Heart right ventricle (tissue), 16 donors: Measurements from ENCODE around the gene SKAP1. TPM values are rescaled to one million over a fixed set of nuclear protein-coding genes. Genes with fewer than 3 reads are reported as not detected.

Experiments
- ATAC-seq, 8 donors: fragments of 200-7000 bp; cut with Tn5 transposase; one replicate each; pipeline ENCODE4 v1.9.1; 2020; ENCODE audit warnings: mild to moderate bottlenecking in 8 of 8, moderate library complexity in 8 of 8, moderate number of reproducible peaks in 1 of 8
- DNase-seq, 2 donors: peaks; one replicate each; pipeline ENCODE4 v3.0.0-alpha.2; 2020
- H3K27ac ChIP-seq, 10 donors: fragments of 200-600 bp; sonication (generic) in 2 of 10; one replicate each; pipeline versions ENCODE4 v1.5.0 to v1.8.0; 2020 to 2022; ENCODE audit warnings: mild to moderate bottlenecking in 3 of 10
- H3K27me3 ChIP-seq, 7 donors: fragments of 200-600 bp; one replicate each; pipeline ENCODE4 v1.8.0; 2021 to 2022; ENCODE audit warnings: mild to moderate bottlenecking in 2 of 7
- H3K36me3 ChIP-seq, 9 donors: fragments of 200-600 bp; sonication (generic) in 1 of 9; one replicate each; pipeline versions ENCODE4 v1.5.0 to v1.8.0; 2020 to 2022; ENCODE audit warnings: mild to moderate bottlenecking in 2 of 9
- H3K4me1 ChIP-seq, 9 donors: fragments of 200-600 bp; sonication (generic) in 1 of 9; one replicate each; pipeline versions ENCODE4 v1.5.0 to v1.8.0; 2020 to 2022; ENCODE audit warnings: mild to moderate bottlenecking in 4 of 9
- H3K4me3 ChIP-seq, 10 donors: fragments of 200-600 bp; sonication (generic) in 2 of 10; one replicate each; pipeline versions ENCODE4 v1.5.0 to v1.8.0; 2020 to 2022; ENCODE audit warnings: mild to moderate bottlenecking in 7 of 10, moderate library complexity in 2 of 10
- H3K9me3 ChIP-seq, 11 donors: fragments of 200-600 bp in 10 of 11; sonication (generic) in 2 of 11; one replicate each; pipeline versions ENCODE4 v1.5.0 to v1.8.0; 2013 to 2022; ENCODE audit warnings: mild to moderate bottlenecking in 2 of 11, control low read depth in 1 of 11, moderate library complexity in 1 of 11
- CTCF ChIP-seq, 9 donors: fragments of 200-600 bp; sonication (generic) in 2 of 9; IDR thresholded peaks; one replicate each; pipeline versions ENCODE4 v1.5.0 to v1.8.0; 2021 to 2022; ENCODE audit warnings: antibody characterized with exemption in 9 of 9, mild to moderate bottlenecking in 5 of 9, moderate library complexity in 1 of 9
- WGBS, 2 donors: extraction: QIAGEN DNeasy Blood & Tissue Kit; methylation state at CpG; one replicate each; pipeline ENCODE4 v1.1.7; 2013; ENCODE audit warnings: inconsistent platforms in 1 of 2; 5-methylcytosine and 5-hydroxymethylcytosine counted together
- intact Hi-C, 10 donors: fragments of 100-400 bp; cut with DNase I; formaldehyde crosslinking; loops; one replicate each; pipeline versions ENCODE4 v1.11.1 to v1.14.2; 2022
- polyA plus RNA-seq, 2 donors: library from polyadenylated mRNA; stranded (reverse); fragments of 200-250 nt; gene quantifications; one replicate each; pipeline ENCODE4 v1.2.3, GENCODE V29; 2013
- total RNA-seq, 10 donors: library from RNA; stranded (reverse); fragmentation: NEBNext Ultra II Directional in 3 of 10; extraction: Animal tissue kit (Norgen Biotek cat#: 25700) in 3 of 10; gene quantifications; one replicate each; pipeline versions ENCODE4 v1.2.1 to v1.2.4, GENCODE V29; 2021 to 2023
- donor health status: Arrhythmogenic right ventricular cardiomyopathy.
- donor health status: ischemic (EF 13 %, LVEDD 7.1; RV severe dilation, severe dysfunction).
- donor health status: healthy with polysubstance abuse.
- donor health status: DM: no; HTN: yes; CAD: no.
- donor health status: DM: no; HTN: no; CAD: no.
- donor health status: ischemic (EF 25% LVEDD 6.9; RV normal size, moderate dysfunction).
- donor health status: ischemic (EF 25% LVEDD 5.7; RV mildly dilated, moderate dysfunction).
- donor health status: healthy.
- donor health status: DM: yes; HTN: yes; CAD: no.
- donor health status: Ischemic cardiomyopathy.
- donor health status: ischemic (EF 35%, LVEDD 5.7; RV mildly dilated, moderate dysfunction).
- donor health status: nonischemic (EF 11% LVEDD 7.7; RV severe dilation, severe dysfunction).
- donor health status: DM: yes; HTN: yes; CAD: no.
- donor health status: PGD.
- donor health status: ischemic (EF 29% LVEDD 5.4; RV normal size, mild dysfunction).
- donor health status: nonischemic (EF 23%, LVEDD 6.1; RV moderate dilation, normal function).

Gene SKAP1
- total and polyA plus RNA-seq, 12 donors: 0.33 to 1.7 (median 0.75) TPM; not detected in 5

GRCh38 chr17:48150597-48151001 is 279.4 kb downstream of the SKAP1 start:
- ATAC-seq (no peak), DNase-seq (no peak)
- Histone ChIP-seq H3K36me3 (no peaks in the 10 kb centered on the region), H3K4me1 (no peaks in the 10 kb centered on the region), H3K9me3 (no peaks in the 10 kb centered on the region), H3K27me3 (peaks cover 5 to 96% (median 80%) of the 10 kb centered on the region in 7 donors), H3K27ac (no peak overlapping the region), H3K4me3 (no peak overlapping the region)
- intact Hi-C loops: loop anchor here in 3 of 10 donors (10.0 kb wide), 1 partner anchor 464 kb away; the partner anchor contains the start of genes HOXB7 (in 3 of the 3) and HOXB8 (in 3 of the 3)
- 60 to 65% methylated on average over 11 of the region's 11 CpGs for WGBS, 2 donors
- TF ChIP-seq CTCF (IDR thresholded peaks at IDR 0.05): no peak

GRCh38 chr17:48149787-48150463 is 280.1 kb downstream of the SKAP1 start:
- H3K27me3 ChIP-seq: peaks cover 5 to 95% (median 75%) of the 10 kb centered on the region in 7 donors
- ATAC-seq (no peak), DNase-seq (no peak)
- 75 to 77% methylated on average over 4 of the region's 4 CpGs for WGBS, 2 donors
- no peaks in the 10 kb centered on the region for H3K9me3 ChIP-seq
- no peak overlapping the region for H3K27ac ChIP-seq
- H3K36me3 ChIP-seq: no peaks in the 10 kb centered on the region
- no peaks in the 10 kb centered on the region for H3K4me1 ChIP-seq
- intact Hi-C loops: loop anchor here in 3 of 10 donors (10.0 kb wide), 1 partner anchor 465 kb away; the partner anchor contains the start of genes HOXB7 (in 3 of the 3) and HOXB8 (in 3 of the 3)
- TF ChIP-seq CTCF (IDR thresholded peaks at IDR 0.05): no peak
- H3K4me3 ChIP-seq: no peak overlapping the region

- Histone ChIP-seq H3K9me3 (no peaks in the 10 kb centered on the region), H3K36me3 (no peaks in the 10 kb centered on the region), H3K4me3 (no peak overlapping the region), H3K27ac (no peak overlapping the region), H3K4me1 (no peaks in the 10 kb centered on the region), H3K27me3 (peaks cover 5 to 95% (median 78%) of the 10 kb centered on the region in 7 donors)
- WGBS, 2 donors: 47 to 48% methylated on average over 16 of the region's 16 CpGs
- intact Hi-C loops: no loop called here
- no peak for ATAC-seq
- no peak for DNase-seq
- TF ChIP-seq CTCF (IDR thresholded peaks at IDR 0.05): no peak
Measured at GRCh38 chr17:48148854-48149786, 280.9 kb downstream of the SKAP1 start.

GRCh38 chr17:48148029-48148770 is 281.8 kb downstream of the SKAP1 start:
- Histone ChIP-seq H3K36me3 (no peaks in the 10 kb centered on the region), H3K27ac (no peak overlapping the region), H3K27me3 (peaks cover 5 to 96% (median 82%) of the 10 kb centered on the region in 7 donors), H3K4me3 (no peak overlapping the region), H3K4me1 (no peaks in the 10 kb centered on the region), H3K9me3 (no peaks in the 10 kb centered on the region)
- ATAC-seq (no peak), DNase-seq (no peak)
- TF ChIP-seq CTCF (IDR thresholded peaks at IDR 0.05): no peak
- intact Hi-C loops: no loop called here
- 79% methylated on average over 14 of the region's 14 CpGs for WGBS, 2 donors
